ENCODE measurements around the gene CCDC102A.

DNA sequence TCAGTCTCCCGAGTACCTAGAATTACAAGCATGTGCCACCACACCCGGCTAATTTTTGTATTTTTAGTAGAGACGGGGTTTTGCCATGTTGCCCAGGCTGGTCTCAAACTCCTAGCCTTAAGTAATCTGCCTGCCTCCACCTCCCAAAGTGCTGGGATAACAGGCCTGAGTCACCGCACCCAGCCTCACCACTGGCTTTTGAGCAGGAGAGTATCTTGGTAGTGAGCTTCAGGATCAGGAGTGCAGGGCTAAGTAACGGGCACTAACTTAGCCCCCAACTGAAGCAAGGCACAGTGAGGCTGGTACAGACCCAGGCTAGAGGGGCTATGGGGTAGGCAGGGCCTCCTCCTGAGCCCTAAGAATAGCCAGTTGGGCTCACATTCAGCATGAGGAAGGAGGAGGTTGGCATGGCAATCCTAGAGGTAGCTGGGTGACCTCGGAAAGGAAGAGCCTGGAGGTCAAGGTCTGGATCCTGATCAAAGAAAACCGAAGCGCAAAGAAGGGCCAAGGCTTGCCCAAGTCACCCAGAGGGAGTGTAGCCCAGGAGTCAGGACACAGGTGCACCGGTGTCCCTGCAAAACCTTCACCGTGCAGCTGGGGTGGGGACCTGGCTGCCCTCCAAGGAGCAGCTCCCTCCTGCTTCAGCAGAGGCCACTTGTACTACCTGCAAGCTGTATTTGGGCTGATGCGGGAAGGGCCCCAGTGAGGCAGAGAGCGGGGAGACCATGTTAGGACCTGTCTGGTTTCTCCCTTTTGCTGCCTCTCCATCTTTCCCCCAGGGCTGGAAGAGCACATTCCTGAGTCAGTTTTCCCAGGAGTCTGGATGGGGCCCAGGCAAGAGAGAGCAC, 4.8 kb upstream of the CCDC102A start:
- TF ChIP-seq, protein P1, sequence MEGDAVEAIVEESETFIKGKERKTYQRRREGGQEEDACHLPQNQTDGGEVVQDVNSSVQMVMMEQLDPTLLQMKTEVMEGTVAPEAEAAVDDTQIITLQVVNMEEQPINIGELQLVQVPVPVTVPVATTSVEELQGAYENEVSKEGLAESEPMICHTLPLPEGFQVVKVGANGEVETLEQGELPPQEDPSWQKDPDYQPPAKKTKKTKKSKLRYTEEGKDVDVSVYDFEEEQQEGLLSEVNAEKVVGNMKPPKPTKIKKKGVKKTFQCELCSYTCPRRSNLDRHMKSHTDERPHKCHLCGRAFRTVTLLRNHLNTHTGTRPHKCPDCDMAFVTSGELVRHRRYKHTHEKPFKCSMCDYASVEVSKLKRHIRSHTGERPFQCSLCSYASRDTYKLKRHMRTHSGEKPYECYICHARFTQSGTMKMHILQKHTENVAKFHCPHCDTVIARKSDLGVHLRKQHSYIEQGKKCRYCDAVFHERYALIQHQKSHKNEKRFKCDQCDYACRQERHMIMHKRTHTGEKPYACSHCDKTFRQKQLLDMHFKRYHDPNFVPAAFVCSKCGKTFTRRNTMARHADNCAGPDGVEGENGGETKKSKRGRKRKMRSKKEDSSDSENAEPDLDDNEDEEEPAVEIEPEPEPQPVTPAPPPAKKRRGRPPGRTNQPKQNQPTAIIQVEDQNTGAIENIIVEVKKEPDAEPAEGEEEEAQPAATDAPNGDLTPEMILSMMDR (IDR thresholded peaks at IDR 0.05), result no peak
- TF ChIP-seq POLR2A (IDR thresholded peaks at IDR 0.05) (no peak), EP300 (IDR thresholded peaks at IDR 0.05) (no peak)

All from gastroesophageal sphincter (tissue), 3 donors.